Neural progenitor cell (in vitro differentiated cells): ENCODE data around the gene CDK5R1. TPM values are rescaled to one million over a fixed set of nuclear protein-coding genes. Genes with fewer than 3 reads are reported as not detected.

ENCODE experiments used
- DNase-seq: peaks from one replicate; pipeline ENCODE4 v3.0.0-alpha.2; 2016; ENCODE audit warnings: low spot score
- H2AFZ ChIP-seq: fragments of 200-600 bp; sonication (generic); replicated peaks from 2 replicates; pipeline ENCODE4 v1.6.1; 2016; ENCODE audit warnings: antibody characterized with exemption
- H3F3A ChIP-seq: fragments of 200-600 bp; sonication (generic); 2 replicates; pipeline ENCODE4 v1.6.1; 2016; ENCODE audit warnings: antibody characterized with exemption, low read depth
- H3K27ac ChIP-seq: fragments of 200-600 bp; sonication (generic); 2 replicates; pipeline ENCODE4 v1.5.1; 2016; ENCODE audit warnings: mild to moderate bottlenecking
- H3K27me3 ChIP-seq: fragments of 200-600 bp; sonication (generic); 2 replicates; pipeline ENCODE4 v1.6.1; 2016; ENCODE audit warnings: mild to moderate bottlenecking, moderate library complexity
- H3K36me3 ChIP-seq: fragments of 200-600 bp; sonication (generic); 2 replicates; pipeline ENCODE4 v1.5.1; 2016
- H3K4me1 ChIP-seq: fragments of 200-600 bp; sonication (generic); 2 replicates; pipeline ENCODE4 v1.6.1; 2016; ENCODE audit warnings: mixed run types
- H3K4me2 ChIP-seq: fragments of 200-600 bp; sonication (generic); 2 replicates; pipeline ENCODE4 v1.6.1; 2016
- H3K4me3 ChIP-seq: fragments of 200-600 bp; sonication (generic); 2 replicates; pipeline ENCODE4 v1.5.1; 2016
- H3K79me2 ChIP-seq: fragments of 200-600 bp; sonication (generic); 2 replicates; pipeline ENCODE4 v1.6.1; 2016; ENCODE audit warnings: low read depth
- H3K9ac ChIP-seq: fragments of 200-600 bp; sonication (generic); 2 replicates; pipeline ENCODE4 v1.6.1; 2016
- H3K9me3 ChIP-seq: fragments of 200-600 bp; sonication (generic); 2 replicates; pipeline ENCODE4 v1.5.1; 2016; ENCODE audit warnings: low read depth
- H4K20me1 ChIP-seq: fragments of 200-600 bp; sonication (generic); 2 replicates; pipeline ENCODE4 v1.6.1; 2016; ENCODE audit warnings: low read depth
- H3K27ac Mint-ChIP-seq: 3 replicates; pipeline ENCODE4 v1.8.0; 2021; ENCODE audit warnings: mixed read lengths
- H3K27me3 Mint-ChIP-seq: 2 replicates; pipeline ENCODE4 v1.8.0; 2022; ENCODE audit warnings: low read depth, mild to moderate bottlenecking, inconsistent platforms, moderate library complexity, mixed read lengths; ENCODE audit not compliant: insufficient read depth
- H3K36me3 Mint-ChIP-seq: 3 replicates; pipeline ENCODE4 v1.8.0; 2021; ENCODE audit warnings: mixed read lengths
- H3K4me1 Mint-ChIP-seq: 3 replicates; pipeline ENCODE4 v1.8.0; 2021; ENCODE audit warnings: mixed read lengths
- H3K4me3 Mint-ChIP-seq: 3 replicates; pipeline ENCODE4 v1.8.0; 2021; ENCODE audit warnings: mild to moderate bottlenecking, moderate library complexity, mixed read lengths
- H3K9me3 Mint-ChIP-seq: 3 replicates; pipeline ENCODE4 v1.8.0; 2020; ENCODE audit warnings: mixed read lengths
- CTCF ChIP-seq: fragments of 200-600 bp; sonication (generic); IDR thresholded peaks from 2 replicates; pipeline ENCODE4 v1.5.1; 2017; ENCODE audit warnings: antibody characterized with exemption, mild to moderate bottlenecking
- EZH2 ChIP-seq: fragments of 200-600 bp; sonication (generic); IDR thresholded peaks from 2 replicates; pipeline ENCODE4 v1.6.1; 2017; ENCODE audit warnings: antibody characterized with exemption, mild to moderate bottlenecking, moderate library complexity
- EZH2phosphoT487 ChIP-seq: fragments of 200-600 bp; sonication (generic); IDR thresholded peaks from 2 replicates; pipeline ENCODE4 v1.6.1; 2017; ENCODE audit warnings: antibody characterized with exemption
- small RNA-seq: library from RNA; depleted of rRNA; stranded (forward); fragments of <200 nt; gene quantifications from one replicate; pipeline ENCODE3, GENCODE V24; 2015
- total RNA-seq: library from RNA; depleted of rRNA; stranded (reverse); fragments of >200 nt; gene quantifications from 2 replicates; pipeline ENCODE4 v1.2.3, GENCODE V29; 2015; ENCODE audit warnings: low replicate concordance

CDK5R1 gene
- total RNA-seq, 1 donor from 2014 or later = 6.9 TPM

GRCh38 chr17:32533296-32533695 lies 46.5 kb downstream of the CDK5R1 start:
- no peak overlapping the region for H3K27ac Mint-ChIP-seq
- H2AFZ ChIP-seq = no peak overlapping the region
- H3K4me1 ChIP-seq = no peaks in the 10 kb centered on the region
- H4K20me1 ChIP-seq = no peaks in the 10 kb centered on the region
- no peak for TF ChIP-seq EZH2
- no peak for TF ChIP-seq EZH2phosphoT487
- TF ChIP-seq CTCF = no peak
- no peak overlapping the region for H3K4me3 Mint-ChIP-seq
- H3K9me3 ChIP-seq = no peaks in the 10 kb centered on the region
- H3K9ac ChIP-seq = no peak overlapping the region
- no peak for DNase-seq
- peaks cover 33% of the 10 kb centered on the region for H3K4me1 Mint-ChIP-seq
- H3K36me3 Mint-ChIP-seq = peaks cover 2% of the 10 kb centered on the region
- no peaks in the 10 kb centered on the region for H3K79me2 ChIP-seq
- no peak overlapping the region for H3K4me3 ChIP-seq
- no peaks in the 10 kb centered on the region for H3K27me3 ChIP-seq
- H3K9me3 Mint-ChIP-seq = no peaks in the 10 kb centered on the region
- no peak overlapping the region for H3K4me2 ChIP-seq
- no peaks in the 10 kb centered on the region for H3F3A ChIP-seq
- H3K27me3 Mint-ChIP-seq = peaks cover 8% of the 10 kb centered on the region
- no peak overlapping the region for H3K27ac ChIP-seq
- no peaks in the 10 kb centered on the region for H3K36me3 ChIP-seq

GRCh38 chr17:32536736-32537643 lies 50.2 kb downstream of the CDK5R1 start:
- Histone ChIP-seq H3K9ac (no peak overlapping the region), H3K4me1 (no peaks in the 10 kb centered on the region), H3K27me3 (no peaks in the 10 kb centered on the region), H3K36me3 (no peaks in the 10 kb centered on the region), H3K4me3 (no peak overlapping the region), H3K9me3 (no peaks in the 10 kb centered on the region), H4K20me1 (no peaks in the 10 kb centered on the region), H3K79me2 (no peaks in the 10 kb centered on the region), H3K4me2 (no peak overlapping the region), H3K27ac (no peak overlapping the region), H2AFZ (no peak overlapping the region), H3F3A (no peaks in the 10 kb centered on the region)
- no peak overlapping the region for H3K27ac Mint-ChIP-seq
- peaks cover 3% of the 10 kb centered on the region for H3K36me3 Mint-ChIP-seq
- H3K27me3 Mint-ChIP-seq = peaks cover 2% of the 10 kb centered on the region
- H3K4me3 Mint-ChIP-seq = no peak overlapping the region
- DNase-seq = no peak
- TF ChIP-seq EZH2 (no peak), EZH2phosphoT487 (no peak), CTCF (no peak)
- peaks cover 2% of the 10 kb centered on the region for H3K9me3 Mint-ChIP-seq
- H3K4me1 Mint-ChIP-seq = peaks cover 16% of the 10 kb centered on the region

Small RNA genes lying within 50 kb of the gene (small RNA-seq; reads per million reads assigned to genes)
- gene RF00019 = not detected

Other genes starting within 250 kb of the CDK5R1 start
- 2.5 and 3.7 TPM in 2 replicates for gene RHBDL3, start 221.2 kb upstream of the CDK5R1 start, total RNA-seq
- gene C17orf75, start 144.8 kb upstream of the CDK5R1 start, total RNA-seq = 38.2 and 57.4 TPM in 2 replicates
- 214 and 304 TPM in 2 replicates for gene ZNF207, start 136.8 kb upstream of the CDK5R1 start, total RNA-seq
- gene PSMD11, start 42.5 kb upstream of the CDK5R1 start, total RNA-seq = 74.5 and 101 TPM in 2 replicates